HG03045 (cell line): ENCODE data around the gene IL21R.
"Not testable (repeated sequence)": the region's sequence is repeated elsewhere in the genome, so short reads cannot be mapped to it uniquely, and the experiment has no call there.

Experiments used
- ATAC-seq: cut with Tn5 transposase; IDR thresholded peaks from one replicate; pipeline ENCODE4 v1.9.1; 2021; ENCODE audit warnings: mild to moderate bottlenecking, moderate library complexity; ENCODE audit not compliant: unreplicated experiment

The IL21R gene

GRCh38 chr16:27374804-27375425 lies 27.1 kb upstream of the IL21R start:
- ATAC-seq: peak; percentile 34

- no peak for ATAC-seq
Observed at GRCh38 chr16:27377666-27378485, 24.1 kb upstream of the IL21R start.

GRCh38 chr16:27378871-27379481 lies 23.0 kb upstream of the IL21R start:
- ATAC-seq: no peak

GRCh38 chr16:27379919-27380318 lies 22.1 kb upstream of the IL21R start:
- ATAC-seq: no peak

GRCh38 chr16:27381236-27381635 lies 20.7 kb upstream of the IL21R start:
- ATAC-seq: no peak

GRCh38 chr16:27381974-27382855 lies 19.8 kb upstream of the IL21R start:
- ATAC-seq: no peak

GRCh38 chr16:27383556-27384243 lies 18.3 kb upstream of the IL21R start:
- no peak for ATAC-seq

GRCh38 chr16:27384425-27384824 lies 17.5 kb upstream of the IL21R start:
- ATAC-seq: no peak

GRCh38 chr16:27385398-27385797 lies 16.6 kb upstream of the IL21R start:
- ATAC-seq: no peak

GRCh38 chr16:27386674-27387073 lies 15.3 kb upstream of the IL21R start:
- ATAC-seq: no peak

GRCh38 chr16:27387724-27388123 lies 14.2 kb upstream of the IL21R start:
- no peak for ATAC-seq

- ATAC-seq: no peak
Observed at GRCh38 chr16:27389272-27389961, 12.6 kb upstream of the IL21R start.

- ATAC-seq: no peak
Observed at GRCh38 chr16:27390151-27390550, 11.8 kb upstream of the IL21R start.

GRCh38 chr16:27392671-27393070 lies 9.3 kb upstream of the IL21R start:
- no peak for ATAC-seq

GRCh38 chr16:27394516-27394915 lies 7.5 kb upstream of the IL21R start:
- ATAC-seq: no peak

- ATAC-seq: not testable (repeated sequence)
Observed at GRCh38 chr16:27398341-27398893, 3.6 kb upstream of the IL21R start.

GRCh38 chr16:27398894-27399853 lies 2.8 kb upstream of the IL21R start:
- ATAC-seq: no peak

- ATAC-seq: no peak
Observed at GRCh38 chr16:27399969-27400368, 2.0 kb upstream of the IL21R start.
